ENCODE data around the gene OR1K1.
"Not testable (repeated sequence)": the region's sequence is repeated elsewhere in the genome, so short reads cannot be mapped to it uniquely, and the experiment has no call there.

OR1K1 gene

DNA sequence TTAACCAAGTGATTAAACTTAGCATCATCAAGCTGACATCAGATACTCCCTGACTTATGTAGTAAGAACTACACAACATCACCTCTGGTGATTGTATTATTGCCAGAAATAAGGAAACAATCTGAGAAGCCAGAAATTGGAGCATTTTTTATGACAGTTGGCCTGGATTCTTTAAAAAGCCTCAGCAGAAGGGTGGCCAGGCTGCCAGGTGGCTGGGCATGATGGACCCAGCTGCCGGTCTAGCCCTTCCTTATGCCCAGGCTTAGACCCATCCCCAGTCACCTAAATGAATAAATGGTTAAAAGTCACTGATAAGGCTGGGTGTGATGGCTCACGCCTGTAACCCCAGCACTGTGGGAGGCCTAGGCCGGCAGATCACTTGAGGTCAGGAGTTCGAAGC is 12.8 kb downstream of the OR1K1 start:
- no peak for DNase-seq (ENCODE audit: low read depth in 2 of 2, low spot score in 1 of 2)

DNA sequence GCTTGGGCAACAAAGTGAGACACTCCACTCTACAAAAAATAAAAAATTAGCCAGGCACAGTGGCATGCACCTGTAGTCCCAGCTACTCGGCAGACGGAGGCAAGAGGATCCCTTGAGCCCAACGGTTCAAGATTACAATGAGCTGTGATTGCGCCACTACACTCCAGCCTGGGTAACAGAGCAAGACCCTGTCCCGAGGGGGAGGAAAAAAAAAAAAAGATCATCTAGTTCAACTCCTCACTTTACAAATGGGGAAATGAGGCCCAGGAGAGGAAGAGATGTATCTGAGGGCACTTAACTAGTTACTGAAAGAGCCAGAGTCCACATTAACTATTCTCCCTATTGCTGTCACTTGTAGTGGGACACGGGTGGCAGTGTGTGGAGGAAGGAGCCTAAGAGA is 14.6 kb downstream of the OR1K1 start:
- DNase-seq (ENCODE audit: low read depth in 2 of 2, low spot score in 1 of 2), result no peak

DNA sequence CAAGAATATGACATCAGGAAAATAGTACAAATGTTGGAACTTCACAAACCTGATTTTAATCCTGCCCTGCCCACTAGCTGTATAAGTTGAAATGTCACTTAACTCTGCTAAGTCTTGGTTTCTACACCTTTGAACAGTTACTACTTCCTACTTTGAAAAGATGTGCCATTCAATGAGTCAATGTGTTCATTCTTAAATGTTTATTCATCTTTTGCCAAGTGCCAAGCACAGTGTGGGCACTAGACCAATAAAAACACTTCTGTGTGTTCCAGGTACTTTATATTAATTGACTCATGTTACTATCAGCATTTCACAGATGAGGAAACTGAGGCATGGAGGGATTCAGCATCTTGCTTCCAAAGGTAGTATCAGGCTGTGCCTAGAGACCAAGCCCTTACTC is 15.6 kb downstream of the OR1K1 start:
- no peak for DNase-seq (ENCODE audit: low read depth in 2 of 2, low spot score in 1 of 2)

DNA sequence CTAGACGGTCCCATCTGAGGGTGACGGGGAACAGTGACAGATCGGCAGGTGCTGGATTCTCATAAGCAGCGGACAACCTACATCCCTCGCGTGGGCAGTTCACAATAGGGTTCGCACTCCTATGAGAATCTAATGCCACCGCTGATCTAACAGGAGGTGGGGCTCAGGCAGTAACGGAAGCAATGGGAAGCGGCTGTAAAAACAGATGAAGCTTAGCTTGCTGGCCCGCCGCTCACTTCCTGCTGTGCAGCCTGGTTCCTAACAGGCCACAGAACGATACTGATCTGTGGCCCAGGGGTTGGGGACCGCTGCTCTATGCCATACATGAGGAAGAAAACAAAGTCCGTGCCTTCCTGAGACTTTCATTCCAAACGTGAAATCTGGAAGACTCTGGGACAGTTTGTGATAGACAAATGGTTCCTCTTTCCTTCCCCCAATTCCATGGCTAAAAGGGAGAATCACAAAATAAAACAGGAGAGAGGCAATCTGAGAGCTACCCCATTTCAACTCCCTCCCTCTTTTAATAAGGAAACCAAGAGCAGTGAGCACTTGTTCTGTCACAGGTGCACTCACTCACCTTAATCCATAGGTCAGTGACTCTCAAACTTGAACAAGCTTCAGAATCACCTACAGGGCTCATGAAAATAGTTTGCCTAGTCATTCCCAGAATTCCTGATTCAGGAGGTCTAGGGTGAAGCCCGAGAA is 16.4 kb downstream of the OR1K1 start:
- peak in 1 of 2 donors; percentile 25 for DNase-seq (ENCODE audit: low read depth in 2 of 2, low spot score in 1 of 2)

DNA sequence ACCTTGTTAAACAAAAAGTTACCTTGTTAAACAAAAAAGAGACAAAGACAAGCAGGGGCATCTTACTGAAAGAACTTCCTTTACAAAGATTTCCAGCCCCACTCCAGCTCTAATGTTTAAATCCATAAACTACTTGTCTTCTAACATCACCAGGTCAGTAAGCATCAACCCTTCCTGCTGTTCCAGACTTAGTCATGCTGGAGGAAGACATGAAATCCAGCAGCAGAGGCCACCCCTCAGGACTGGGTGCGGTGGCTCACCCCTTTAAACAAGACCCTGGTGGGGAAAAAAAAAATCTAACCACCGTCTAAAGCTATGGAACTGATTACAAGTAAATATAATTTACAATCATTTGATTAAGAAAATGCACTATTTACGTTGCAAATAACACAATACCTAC is 19.4 kb downstream of the OR1K1 start:
- no peak for DNase-seq (ENCODE audit: low read depth in 2 of 2, low spot score in 1 of 2)

DNA sequence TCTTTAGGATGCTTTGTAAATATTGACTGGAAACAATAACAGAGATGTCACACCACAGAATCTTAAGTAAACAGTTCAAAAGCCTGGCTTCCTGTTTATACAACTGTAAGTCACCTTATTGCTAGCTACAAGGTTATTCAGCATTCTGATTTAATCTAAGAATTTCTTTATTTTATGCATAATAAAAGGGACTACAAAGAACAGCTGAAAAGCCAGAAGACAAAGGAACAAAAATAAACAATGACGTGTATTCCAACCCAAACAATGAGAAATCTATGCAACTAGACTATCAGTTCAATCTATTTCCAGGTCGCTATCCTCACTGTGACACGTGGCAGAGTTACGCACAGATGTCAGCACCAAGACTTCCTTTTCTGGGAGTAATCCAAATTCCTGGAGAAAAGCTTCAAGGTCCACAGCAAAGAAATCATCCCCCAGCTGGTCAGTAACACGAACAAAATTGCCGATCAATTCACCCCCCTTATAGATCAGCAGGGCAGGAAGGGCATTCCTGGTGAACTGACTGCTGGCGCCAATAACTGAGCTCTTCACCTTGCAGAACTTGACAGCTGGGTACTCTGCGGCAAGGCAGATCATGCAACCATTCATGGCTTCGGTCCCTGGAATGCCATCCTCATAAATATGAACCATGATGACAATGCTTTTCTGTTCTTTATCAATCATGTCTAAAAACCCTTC is 20.0 kb downstream of the OR1K1 start:
- no peak for DNase-seq (ENCODE audit: low read depth in 2 of 2, low spot score in 1 of 2)

DNA sequence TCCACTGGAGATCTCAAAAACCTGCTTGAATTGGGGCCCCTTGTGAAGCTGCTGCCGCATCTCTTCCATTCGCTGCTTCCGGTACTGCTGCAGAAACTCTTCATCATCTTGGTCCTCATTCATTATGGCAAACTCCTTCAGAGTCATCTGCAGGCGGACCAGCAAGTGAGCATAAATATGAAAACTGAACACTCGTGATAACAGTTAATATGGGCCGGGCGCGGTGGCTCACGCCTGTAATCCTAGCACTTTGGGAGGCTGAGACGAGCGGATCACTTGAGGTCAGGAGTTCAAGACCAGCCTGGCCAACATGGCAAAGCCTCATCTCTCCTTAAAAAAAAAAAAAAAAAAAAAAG is 20.5 kb downstream of the OR1K1 start:
- no peak for DNase-seq (ENCODE audit: low read depth in 2 of 2, low spot score in 1 of 2)

DNA sequence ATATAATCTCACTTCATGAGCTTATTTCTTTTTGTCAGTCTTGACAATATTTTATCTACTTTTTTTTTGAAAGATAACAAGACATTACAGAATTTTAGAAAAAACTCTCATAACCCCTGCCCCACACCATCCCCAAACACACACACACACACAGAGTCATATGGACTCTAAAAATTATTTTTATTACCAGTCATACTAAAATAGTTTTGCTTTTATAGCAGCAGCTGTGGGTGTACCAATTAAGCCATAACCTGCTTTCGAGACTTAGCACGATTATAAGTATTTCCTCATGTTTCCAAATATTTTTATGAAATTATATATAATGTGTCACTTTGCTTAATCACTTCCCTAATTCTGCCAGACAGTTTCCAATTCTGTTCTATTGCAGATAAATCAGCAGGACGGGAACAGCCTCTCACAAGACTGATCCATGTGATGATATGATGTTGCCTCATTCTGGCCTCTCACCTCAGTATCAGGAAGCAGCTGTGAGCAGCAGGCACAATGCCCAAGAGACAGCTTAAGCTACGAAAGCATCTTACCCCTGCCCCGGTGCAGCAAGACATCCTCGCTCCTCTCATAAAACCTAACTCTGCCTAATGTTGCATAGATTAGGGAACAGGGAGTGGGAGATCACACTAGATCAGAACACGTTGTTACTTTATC is 21.5 kb downstream of the OR1K1 start:
- DNase-seq (ENCODE audit: low read depth in 2 of 2, low spot score in 1 of 2), result no peak

DNA sequence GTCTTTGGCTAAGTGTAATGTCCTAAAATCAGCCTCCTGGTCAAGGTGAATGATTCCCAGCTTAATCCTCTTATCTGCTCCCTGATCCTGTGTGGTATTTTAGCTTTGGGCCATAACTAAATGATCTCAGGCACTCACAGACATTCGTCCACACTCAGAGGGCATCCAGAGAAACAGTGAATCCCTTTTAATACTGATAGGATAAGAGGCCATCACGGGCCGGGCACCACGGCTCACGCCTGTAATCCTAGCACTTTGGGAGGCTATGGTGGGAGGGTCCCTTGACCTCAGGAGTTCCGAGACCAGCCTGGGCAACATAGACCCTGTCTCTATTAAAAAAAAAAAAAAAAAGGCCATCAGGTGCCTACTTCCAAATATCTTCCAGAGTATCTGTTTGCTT is 22.1 kb downstream of the OR1K1 start:
- no peak for DNase-seq (ENCODE audit: low read depth in 2 of 2, low spot score in 1 of 2)

DNA sequence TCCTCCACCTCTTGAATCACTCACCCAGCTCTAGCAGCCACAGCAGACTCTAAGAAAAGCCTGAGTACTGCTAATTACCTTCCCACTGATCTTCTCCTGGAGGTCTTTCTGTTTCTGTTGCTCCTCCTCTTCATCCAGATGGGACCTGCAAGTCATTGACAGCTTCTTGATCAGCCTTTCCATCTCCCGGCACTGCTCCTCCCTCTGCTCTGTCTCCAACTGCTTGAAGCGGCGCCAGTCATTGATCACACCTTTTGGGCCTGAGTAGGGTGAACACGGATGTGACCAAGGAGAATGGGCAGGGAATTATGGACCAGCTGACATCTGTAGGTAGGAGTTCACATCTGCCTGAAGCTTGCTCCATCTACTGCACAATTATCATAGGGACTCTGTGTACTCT is 23.0 kb downstream of the OR1K1 start:
- DNase-seq (ENCODE audit: low read depth in 2 of 2, low spot score in 1 of 2), result no peak

DNA sequence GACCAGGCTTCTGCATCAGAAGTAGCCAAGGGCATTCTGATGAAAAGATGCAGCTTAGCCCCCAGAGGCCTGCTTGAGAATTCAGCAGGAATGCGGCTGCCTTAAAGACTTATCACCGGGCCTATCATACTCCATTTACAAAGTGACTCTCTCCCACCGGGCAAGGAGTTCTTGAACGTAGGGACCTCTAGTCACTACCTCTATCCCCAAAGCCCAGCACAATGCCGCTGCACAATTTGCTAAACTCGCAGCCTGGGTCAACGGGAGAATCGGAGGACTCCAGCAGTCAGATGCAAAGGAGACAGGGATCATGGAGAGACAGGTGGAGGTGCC is 27.8 kb downstream of the OR1K1 start:
- no peak for DNase-seq (ENCODE audit: low read depth in 2 of 2, low spot score in 1 of 2)

DNA sequence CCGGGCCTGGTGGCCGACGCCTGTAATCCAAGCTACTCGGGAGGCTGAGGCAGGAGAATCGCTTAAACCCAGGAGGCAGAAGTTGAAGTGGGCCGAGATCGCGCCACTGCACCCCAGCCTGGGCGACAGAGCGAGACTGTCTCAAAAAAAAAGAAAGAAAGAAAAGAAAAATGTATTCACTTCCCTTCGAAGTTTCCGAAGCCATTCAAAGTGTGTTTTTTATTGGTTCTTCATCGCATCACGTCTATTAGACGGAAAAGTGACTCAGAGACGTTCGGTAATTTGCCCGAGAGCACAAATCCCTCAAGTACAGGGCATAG is 29.0 kb downstream of the OR1K1 start:
- DNase-seq (ENCODE audit: low read depth in 2 of 2, low spot score in 1 of 2), result not testable (repeated sequence)

DNA sequence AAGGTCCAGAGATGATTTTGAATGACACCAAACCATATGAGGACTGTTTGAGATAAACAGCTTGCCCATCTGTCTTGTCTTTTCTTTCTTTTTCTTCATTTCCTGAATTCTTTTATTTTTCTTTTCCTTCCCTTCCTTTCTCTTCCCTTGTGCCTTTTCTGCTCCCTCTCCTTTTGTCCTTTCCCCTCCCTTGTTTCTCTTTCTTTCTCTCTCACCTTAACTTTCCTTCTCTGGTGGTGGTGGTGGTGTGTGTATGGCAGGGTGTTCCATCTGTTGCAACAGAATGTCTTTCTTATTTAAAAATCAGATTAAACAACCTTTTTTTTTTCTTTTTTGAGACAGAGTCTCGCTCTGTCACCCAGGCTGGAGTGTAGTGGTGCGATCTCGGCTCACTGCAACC is 32.3 kb downstream of the OR1K1 start:
- DNase-seq (ENCODE audit: low read depth in 2 of 2, low spot score in 1 of 2), result no peak

DNA sequence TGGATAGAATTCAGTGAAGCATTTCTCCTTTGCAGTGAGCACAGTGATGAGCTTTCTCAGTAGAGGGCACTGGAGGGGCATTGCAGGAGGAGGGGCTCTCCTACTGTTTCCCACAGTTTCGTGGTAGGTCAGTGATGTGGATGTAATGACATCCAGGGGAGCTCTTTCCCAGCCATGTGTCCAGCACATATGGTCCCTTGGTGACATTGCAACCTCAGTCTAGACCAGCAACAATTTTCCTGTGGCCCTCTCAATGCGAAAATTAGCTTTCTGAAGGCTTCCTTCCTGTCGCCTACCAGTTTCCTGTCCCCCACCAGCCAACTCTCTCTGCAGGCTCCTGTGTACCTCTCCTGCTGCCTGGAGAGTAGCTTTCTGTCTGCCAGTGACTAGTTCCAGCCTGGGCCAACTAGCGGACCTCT is 35.4 kb downstream of the OR1K1 start:
- no peak for DNase-seq (ENCODE audit: low read depth in 2 of 2, low spot score in 1 of 2)

DNA sequence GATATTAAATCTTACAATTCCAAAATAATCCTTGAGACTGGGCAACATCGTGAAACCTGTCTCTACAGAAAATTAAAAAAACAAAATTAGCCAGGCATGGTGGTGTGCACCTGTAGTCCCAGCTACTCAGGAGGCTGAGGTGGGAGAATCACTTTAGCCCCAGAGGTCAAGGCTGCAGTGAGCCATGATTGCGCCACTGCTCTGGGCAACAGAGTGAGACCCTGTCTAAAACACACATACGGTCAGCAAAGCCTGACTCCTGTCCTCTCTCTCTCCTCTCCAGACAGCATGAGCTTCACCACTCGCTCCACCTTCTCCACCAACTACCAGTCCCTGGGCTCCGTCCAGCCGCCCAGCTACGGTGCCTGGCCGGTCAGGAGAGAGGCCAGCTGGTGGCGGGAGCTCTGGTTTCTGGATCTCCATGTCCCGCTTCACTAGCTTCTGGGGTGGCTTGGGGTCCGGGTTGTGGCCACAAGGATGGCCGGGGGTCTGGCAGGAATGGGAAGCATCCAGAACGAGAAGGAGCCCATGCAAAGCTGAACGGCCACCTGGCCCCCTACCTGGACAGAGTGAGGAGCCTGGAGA is 37.4 kb downstream of the OR1K1 start:
- DNase-seq (ENCODE audit: low read depth in 2 of 2, low spot score in 1 of 2), result no peak

DNA sequence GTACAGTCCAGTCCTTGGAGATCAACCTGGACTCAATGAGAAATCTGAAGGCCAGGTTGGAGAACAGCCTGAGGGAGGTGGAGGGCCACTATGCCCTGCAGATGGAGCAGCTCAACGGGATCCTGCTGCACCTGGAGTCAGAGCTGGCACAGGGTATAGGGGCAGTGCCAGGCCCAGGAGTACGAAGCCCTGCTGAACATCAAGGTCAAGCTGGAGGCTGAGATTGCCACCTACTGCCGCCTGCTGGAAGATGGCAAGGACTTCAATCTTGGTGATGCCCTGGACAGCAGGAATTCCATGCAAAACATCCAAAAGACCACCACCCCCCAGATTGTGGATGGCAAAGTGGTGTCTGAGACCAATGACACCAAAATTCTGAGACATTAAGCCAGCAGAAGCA is 38.5 kb downstream of the OR1K1 start:
- not testable (repeated sequence) for DNase-seq (ENCODE audit: low read depth in 2 of 2, low spot score in 1 of 2)

DNA sequence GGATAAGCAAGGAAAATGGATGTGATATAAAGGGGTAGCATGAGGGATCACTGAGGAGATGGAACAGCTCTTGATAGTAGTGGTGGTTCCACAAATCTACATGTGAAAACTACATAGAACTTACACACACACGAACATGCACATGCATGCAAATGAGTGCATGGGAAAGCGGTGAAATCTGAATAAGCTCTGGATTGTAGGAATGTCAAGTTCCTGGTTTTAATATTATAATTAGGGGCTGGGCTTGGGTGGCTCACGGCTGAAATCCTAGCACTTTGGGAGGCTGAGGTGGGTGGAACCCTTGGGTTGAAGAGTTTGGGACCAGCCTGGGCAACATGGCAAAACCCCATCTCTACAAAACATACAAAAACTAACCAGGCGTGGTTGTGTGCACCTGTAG is 41.6 kb downstream of the OR1K1 start:
- no peak for DNase-seq (ENCODE audit: low read depth in 2 of 2, low spot score in 1 of 2)

DNA sequence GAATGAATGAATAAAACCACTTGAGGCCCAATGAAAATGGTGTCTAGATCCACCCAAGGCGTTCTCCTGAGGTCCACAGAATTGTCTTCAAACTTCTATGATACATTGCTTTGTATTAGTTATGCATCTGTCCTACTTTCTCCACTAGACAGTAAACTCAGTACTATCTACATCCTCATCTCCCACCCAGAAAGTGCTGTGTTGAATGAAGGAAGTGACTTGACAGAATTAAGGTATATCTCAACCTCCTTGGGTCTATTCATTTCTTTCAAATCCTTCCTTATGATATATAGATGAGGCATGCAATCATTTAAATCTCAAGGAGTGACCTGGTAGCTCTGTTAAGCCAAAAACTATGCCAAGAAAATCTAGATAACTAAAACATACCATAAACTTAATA is 44.2 kb downstream of the OR1K1 start:
- no peak for DNase-seq (ENCODE audit: low read depth in 2 of 2, low spot score in 1 of 2)

DNA sequence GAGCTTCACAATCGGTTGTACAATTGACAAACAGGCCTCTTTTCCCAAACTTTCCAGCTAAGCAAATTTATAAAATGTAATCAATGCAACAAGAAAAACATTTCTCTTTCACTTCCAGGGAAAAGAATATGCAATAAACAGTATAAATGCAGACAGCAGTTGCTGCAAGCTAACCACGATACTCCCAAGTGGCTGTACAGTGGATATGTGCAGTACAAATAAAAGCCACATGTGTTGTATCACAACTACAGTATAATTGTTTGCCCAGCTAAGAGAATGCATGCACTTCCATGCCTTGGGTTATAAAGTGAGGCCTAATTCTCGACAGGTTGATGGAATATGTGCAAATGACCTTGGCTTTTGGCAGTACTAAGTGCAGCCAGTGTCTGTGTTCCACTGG is 45.2 kb downstream of the OR1K1 start:
- DNase-seq (ENCODE audit: low read depth in 2 of 2, low spot score in 1 of 2), result no peak

DNA sequence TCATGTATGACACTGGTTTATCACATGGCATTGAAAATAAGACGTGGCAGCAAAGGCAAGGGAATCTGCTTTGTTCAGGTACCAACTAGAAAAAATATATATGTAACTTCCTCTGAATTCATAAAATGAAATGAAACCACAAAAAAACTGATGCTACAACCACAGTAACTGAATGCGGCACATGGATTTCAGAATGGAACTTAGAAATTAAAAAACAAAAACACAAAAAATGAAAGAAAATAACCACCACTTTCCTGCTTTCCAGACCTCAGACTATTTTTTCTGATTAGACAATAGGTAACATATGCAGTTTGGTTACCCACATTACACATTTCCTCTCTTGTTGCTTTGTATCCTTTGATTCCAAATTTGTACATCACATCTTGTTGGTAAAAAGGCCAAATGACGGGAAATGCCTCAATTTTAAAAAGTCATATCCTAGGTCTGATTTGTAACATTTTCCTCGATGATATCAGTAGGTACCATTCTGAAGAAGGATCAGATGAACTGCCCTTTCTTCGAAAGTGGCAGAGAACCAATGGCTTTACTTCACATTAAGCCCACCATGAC is 46.5 kb downstream of the OR1K1 start:
- DNase-seq (ENCODE audit: low read depth in 2 of 2, low spot score in 1 of 2), result no peak

DNA sequence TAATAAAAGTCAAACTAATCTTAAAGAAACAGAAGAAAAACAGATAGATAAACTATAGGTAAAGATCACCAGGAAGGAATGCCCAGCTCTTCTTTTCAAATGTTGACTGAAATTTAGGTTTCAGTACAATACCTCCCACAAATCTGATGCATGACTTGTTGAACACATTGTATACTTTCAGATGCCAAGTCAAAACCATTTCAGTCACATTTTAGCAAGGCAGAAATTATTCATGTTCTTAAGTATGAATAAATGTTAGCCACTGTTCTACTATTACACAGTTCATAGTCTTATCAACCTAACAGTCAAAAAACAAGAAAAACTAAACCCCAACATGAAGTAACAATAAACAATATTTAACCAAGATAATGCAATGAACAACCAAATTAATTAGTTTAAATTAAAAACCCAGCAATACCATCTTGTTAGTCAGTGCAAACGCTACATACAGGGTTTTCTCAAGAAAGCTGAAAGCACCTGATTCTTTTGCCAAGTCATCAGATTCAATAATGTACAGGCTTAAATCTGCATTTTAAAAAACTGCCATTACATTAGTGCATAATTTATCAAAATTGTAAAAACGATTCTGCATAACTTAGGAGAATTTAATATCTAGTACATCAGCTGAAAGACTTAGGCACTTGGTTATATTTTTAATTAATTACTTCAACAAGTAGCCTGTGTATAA is 48.5 kb downstream of the OR1K1 start:
- no peak for DNase-seq (ENCODE audit: low read depth in 2 of 2, low spot score in 1 of 2)

All from stimulated activated CD8-positive, alpha-beta memory T cell treated with anti-CD3 and anti-CD28 coated beads, Interleukin-4, amount 100 ng/mL, for 1 hour (primary cell).